ENCODE measurements around the gene ENC1. TPM values are rescaled to one million over a fixed set of nuclear protein-coding genes. Genes with fewer than 3 reads are reported as not detected.

Gene ENC1
- total and polyA plus RNA-seq, 2 of the 8 experiments (the other 6 are each of a cell fraction or from before 2014, with no cell fraction given) = 5.5 to 13.2 TPM

GRCh38 chr5:74638970-74639806, 1.3 kb downstream of the ENC1 start (continued):
- TF ChIP-seq RAD21 (IDR thresholded peaks at IDR 0.05 in 1 of 2, conservative IDR thresholded peaks at IDR 0.05 in 1 of 2; ENCODE audit: low read depth in 2 of 2, low read length in 2 of 2) = no peak
- TF ChIP-seq JUND (IDR thresholded peaks at IDR 0.05; ENCODE audit: low read length) = no peak
- no peak for TF ChIP-seq NANOG (IDR thresholded peaks at IDR 0.05; ENCODE audit: insufficient read depth, low read depth, low read length, poor library complexity, severe bottlenecking)
- no peak for TF ChIP-seq POLR2AphosphoS5 (IDR thresholded peaks at IDR 0.05; ENCODE audit: low read depth, low read length)
- no peak for TF ChIP-seq CBX5 (IDR thresholded peaks at IDR 0.05; ENCODE audit: low read depth, low read length)
- TF ChIP-seq MAFK (IDR thresholded peaks at IDR 0.05; ENCODE audit: low read depth, low read length) = no peak
- no peak for TF ChIP-seq CREB1 (IDR thresholded peaks at IDR 0.05)
